Measurements from ENCODE around the gene TM9SF1. TPM values are rescaled to one million over a fixed set of nuclear protein-coding genes. Genes with fewer than 3 reads are reported as not detected.
A peak's percentile ranks its signal among the peaks of the same experiment; 100 is the strongest.

TM9SF1 gene
- polyA plus RNA-seq, 1 donor, result 18.8 TPM

DNA sequence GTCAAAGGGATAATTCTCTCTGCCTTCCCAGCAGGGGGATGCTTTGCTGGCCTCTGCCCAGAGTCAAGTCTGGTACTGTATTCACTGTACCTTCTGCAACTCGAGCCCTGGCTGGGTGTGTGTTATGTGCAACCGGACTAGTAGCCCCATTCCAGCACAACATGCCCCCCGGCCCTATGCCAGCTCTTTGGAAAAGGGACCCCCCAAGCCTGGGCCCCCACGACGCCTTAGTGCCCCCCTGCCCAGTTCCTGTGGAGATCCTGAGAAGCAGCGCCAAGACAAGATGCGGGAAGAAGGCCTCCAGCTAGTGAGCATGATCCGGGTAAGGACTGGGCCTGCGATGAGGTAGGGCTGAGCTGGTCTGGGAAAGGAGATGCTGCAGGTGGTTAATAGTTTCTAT is 44.7 kb downstream of the TM9SF1 start:
- no peak for DNase-seq (ENCODE audit: low read depth)

- no peak for DNase-seq (ENCODE audit: low read depth)
These were observed 45.2 kb downstream of the TM9SF1 start for GRCh38 chr14:24150061-24150460.

DNA sequence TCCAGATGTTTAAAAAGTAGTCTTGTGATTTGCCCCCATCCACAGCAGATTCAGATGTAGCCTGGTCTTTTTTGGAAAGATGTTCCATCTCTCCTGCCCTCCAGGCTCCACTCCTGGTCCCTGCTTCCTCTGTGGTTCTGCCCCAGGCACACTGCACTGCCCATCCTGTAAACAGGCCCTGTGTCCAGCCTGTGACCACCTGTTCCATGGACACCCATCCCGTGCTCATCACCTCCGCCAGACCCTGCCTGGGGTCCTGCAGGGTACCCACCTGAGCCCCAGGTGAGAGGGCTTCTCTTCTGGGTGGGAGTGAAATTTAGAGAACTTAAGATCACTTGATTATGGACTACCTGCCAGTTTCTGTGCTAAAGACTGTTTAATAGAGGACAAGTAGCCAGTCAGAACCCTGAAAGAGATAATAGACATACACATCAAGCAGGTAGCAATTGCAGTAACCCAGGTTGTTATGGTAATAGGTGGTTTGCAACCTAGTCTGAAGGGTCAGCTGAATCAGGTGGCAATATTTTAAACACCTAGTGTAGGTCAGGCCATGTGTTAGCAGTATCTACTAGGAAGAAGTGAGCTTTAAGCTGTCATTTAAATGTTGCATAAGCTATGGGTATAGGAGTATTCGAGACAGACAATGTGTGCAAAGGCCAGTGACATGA is 45.8 kb downstream of the TM9SF1 start:
- no peak for DNase-seq (ENCODE audit: low read depth)

DNA sequence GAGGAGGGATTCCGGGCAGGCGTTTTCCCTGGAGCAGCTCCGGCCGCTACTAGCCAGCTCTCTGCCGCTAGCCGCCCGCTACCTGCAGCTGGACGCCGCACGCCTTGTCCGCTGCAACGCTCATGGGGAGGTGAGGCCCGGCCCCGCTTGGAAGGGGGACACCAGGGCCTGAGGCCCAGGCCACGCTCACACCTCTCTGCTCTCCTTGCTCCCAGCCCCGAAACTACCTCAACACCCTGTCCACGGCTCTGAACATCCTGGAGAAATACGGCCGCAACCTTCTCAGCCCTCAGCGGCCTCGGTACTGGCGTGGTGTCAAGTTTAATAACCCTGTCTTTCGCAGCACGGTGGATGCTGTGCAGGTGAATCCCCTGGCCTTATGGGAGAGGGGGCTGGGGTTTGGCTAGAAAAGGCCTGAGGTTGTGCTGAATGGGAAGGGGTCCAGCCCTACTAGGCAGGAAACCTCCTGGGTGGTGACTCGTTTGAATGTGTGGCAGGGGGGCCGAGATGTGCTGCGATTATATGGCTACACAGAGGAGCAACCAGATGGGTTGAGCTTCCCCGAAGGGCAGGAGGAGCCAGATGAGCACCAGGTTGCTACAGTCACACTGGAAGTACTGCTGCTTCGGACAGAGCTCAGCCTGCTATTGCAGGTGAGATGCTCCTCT is 47.3 kb downstream of the TM9SF1 start:
- no peak for DNase-seq (ENCODE audit: low read depth)

- peak; percentile 97 for DNase-seq (ENCODE audit: low read depth)
These were observed 48.1 kb downstream of the TM9SF1 start, which contains the start of gene RNF31 for GRCh38 chr14:24146978-24147760. TSS of gene RNF31 (plus strand) at chr14:24147498. CDS start at chr14:24147699, 201 bp downstream.

- DNase-seq (ENCODE audit: low read depth), result peak; percentile 74
These were observed 48.7 kb downstream of the TM9SF1 start, which contains the start of gene PSME2 for GRCh38 chr14:24146453-24146977. TSS of gene PSME2 (minus strand) at chr14:24146610. CDS start at chr14:24146581, 29 bp downstream.

- DNase-seq (ENCODE audit: low read depth), result no peak
These were observed 49.4 kb downstream of the TM9SF1 start for GRCh38 chr14:24145690-24146452.

GRCh38 chr14:24145219-24145618 is 50.0 kb downstream of the TM9SF1 start:
- no peak for DNase-seq (ENCODE audit: low read depth)

GRCh38 chr14:24144451-24144850 is 50.8 kb downstream of the TM9SF1 start:
- no peak for DNase-seq (ENCODE audit: low read depth)

GRCh38 chr14:24143511-24143910 is 51.7 kb downstream of the TM9SF1 start:
- DNase-seq (ENCODE audit: low read depth), result no peak

DNA sequence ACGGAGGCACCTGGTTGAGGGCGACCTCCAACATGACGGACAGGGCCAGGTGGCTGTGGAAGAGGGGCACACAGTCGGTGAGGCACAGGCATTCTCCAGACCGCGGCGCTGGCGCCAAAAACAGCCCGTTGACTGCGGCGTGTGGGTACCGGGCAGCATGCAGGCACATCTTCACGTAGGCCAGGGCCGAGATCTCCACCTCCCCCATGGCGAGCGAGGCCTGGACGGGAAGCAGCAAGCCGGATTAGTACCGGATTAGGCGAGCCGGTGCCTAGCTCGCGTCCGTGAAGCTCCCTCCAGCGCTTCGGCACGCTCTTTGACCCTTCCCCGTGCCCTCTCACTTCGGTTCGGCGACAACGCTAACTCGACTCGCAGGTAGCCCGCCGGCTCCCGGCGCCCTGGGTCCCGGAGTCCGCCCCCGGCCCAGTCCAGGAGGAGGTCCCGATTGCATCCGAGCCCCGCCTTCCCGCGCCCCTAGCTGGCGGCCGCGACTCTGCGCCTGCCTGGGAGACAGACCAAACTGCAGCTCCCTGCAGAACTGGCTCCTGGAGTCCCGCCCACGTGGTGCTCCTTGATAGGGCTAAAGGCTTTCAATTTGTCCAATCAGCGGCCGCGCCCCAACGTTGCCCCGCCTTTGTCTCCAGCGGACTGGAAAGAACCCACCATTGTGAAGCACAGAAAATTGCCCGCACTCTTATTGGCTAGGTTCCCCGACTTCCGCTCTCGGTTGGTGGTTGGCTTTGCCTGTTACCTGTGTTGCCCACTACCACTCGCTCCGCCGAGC is 54.0 kb downstream of the TM9SF1 start, which contains the start of gene EMC9:
EMC9 (minus strand) TSS at position 495 of the 784 bp plus-strand sequence; CDS start at position 208, 287 bp downstream.
- DNase-seq (ENCODE audit: low read depth), result peak; percentile 97

DNA sequence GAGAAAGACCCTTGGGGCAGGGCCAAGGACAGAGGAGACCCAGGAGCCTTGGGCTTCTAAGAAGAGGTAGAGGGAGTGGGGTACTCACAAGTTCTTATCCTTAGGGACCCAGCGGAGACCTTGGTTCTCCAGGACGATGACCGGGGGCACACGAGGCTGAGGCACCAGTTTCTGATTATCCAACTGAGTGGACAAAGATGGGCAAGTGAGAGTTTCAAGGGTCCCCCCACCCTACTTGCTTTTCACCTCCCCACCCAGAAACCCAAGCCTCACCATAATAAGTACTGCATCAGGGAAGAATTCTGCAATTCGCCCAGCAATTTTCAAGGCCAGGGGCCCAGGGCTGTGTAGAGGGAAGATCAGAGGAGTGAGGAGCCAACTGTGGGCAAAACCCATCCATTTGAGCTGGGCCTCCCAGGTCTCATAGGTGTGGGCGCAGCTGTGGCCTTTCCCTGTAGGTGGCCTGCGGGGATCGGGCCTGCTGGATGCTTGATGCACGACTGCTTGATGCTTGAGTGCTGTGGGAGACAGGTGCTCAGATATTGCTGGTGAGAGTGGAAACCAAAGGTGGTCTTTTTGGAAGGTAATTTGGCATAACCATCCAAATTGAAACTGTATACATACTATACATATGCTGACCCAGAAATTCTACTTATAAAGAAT is 55.8 kb downstream of the TM9SF1 start:
- no peak for DNase-seq (ENCODE audit: low read depth)

Other genes with a start within 250 kb of the TM9SF1 start
- gene DHRS4, start 241.7 kb downstream of the TM9SF1 start, polyA plus RNA-seq (ENCODE audit: insufficient read length), result 20.9 TPM
- 9.2 TPM for gene DHRS4L2, start 206.5 kb downstream of the TM9SF1 start, polyA plus RNA-seq (ENCODE audit: insufficient read length)
- gene CARMIL3, start 143.4 kb downstream of the TM9SF1 start, polyA plus RNA-seq (ENCODE audit: insufficient read length), result 0.18 TPM
- not detected for gene CPNE6, start 123.9 kb downstream of the TM9SF1 start, polyA plus RNA-seq (ENCODE audit: insufficient read length)
- gene PCK2, start 101.1 kb downstream of the TM9SF1 start, polyA plus RNA-seq (ENCODE audit: insufficient read length), result 3.6 TPM
- gene DCAF11, start 80.7 kb downstream of the TM9SF1 start, polyA plus RNA-seq (ENCODE audit: insufficient read length), result 45.7 TPM
- 1.8 TPM for gene NRL, start 80.5 kb downstream of the TM9SF1 start, polyA plus RNA-seq (ENCODE audit: insufficient read length)
- 164 TPM for gene FITM1, start 64.8 kb downstream of the TM9SF1 start, polyA plus RNA-seq (ENCODE audit: insufficient read length)
- 110 TPM for gene PSME1, start 59.2 kb downstream of the TM9SF1 start, polyA plus RNA-seq (ENCODE audit: insufficient read length)
- gene EMC9, start 53.9 kb downstream of the TM9SF1 start, polyA plus RNA-seq (ENCODE audit: insufficient read length), result 32.1 TPM
- 74.3 TPM for gene PSME2, start 48.8 kb downstream of the TM9SF1 start, polyA plus RNA-seq (ENCODE audit: insufficient read length)
- 32.6 TPM for gene RNF31, start 47.9 kb downstream of the TM9SF1 start, polyA plus RNA-seq (ENCODE audit: insufficient read length)
- 25.1 TPM for gene IRF9, start 34.2 kb downstream of the TM9SF1 start, polyA plus RNA-seq (ENCODE audit: insufficient read length)
- 8.2 TPM for gene REC8, start 23.4 kb downstream of the TM9SF1 start, polyA plus RNA-seq (ENCODE audit: insufficient read length)
- 26.4 TPM for gene IPO4, start 6.6 kb downstream of the TM9SF1 start, polyA plus RNA-seq (ENCODE audit: insufficient read length)
- gene TSSK4, start 10.3 kb upstream of the TM9SF1 start, polyA plus RNA-seq (ENCODE audit: insufficient read length), result 5.0 TPM
- gene CHMP4A, start 18.0 kb upstream of the TM9SF1 start, polyA plus RNA-seq (ENCODE audit: insufficient read length), result 40.0 TPM
- 5.5 TPM for gene MDP1, start 20.6 kb upstream of the TM9SF1 start, polyA plus RNA-seq (ENCODE audit: insufficient read length)
- 188 TPM for gene NEDD8, start 36.9 kb upstream of the TM9SF1 start, polyA plus RNA-seq (ENCODE audit: insufficient read length)
- gene GMPR2, start 37.5 kb upstream of the TM9SF1 start, polyA plus RNA-seq (ENCODE audit: insufficient read length), result 53.3 TPM
- gene TINF2, start 47.2 kb upstream of the TM9SF1 start, polyA plus RNA-seq (ENCODE audit: insufficient read length), result 37.0 TPM
- gene TGM1, start 67.7 kb upstream of the TM9SF1 start, polyA plus RNA-seq (ENCODE audit: insufficient read length), result 0.86 TPM
- gene RABGGTA, start 76.2 kb upstream of the TM9SF1 start, polyA plus RNA-seq (ENCODE audit: insufficient read length), result 14.7 TPM
- gene DHRS1, start 104.3 kb upstream of the TM9SF1 start, polyA plus RNA-seq (ENCODE audit: insufficient read length), result 15.0 TPM
- 21.1 TPM for gene NOP9, start 104.4 kb upstream of the TM9SF1 start, polyA plus RNA-seq (ENCODE audit: insufficient read length)
- 8.2 TPM for gene CIDEB, start 112.5 kb upstream of the TM9SF1 start, polyA plus RNA-seq (ENCODE audit: insufficient read length)
- gene LTB4R2, start 114.7 kb upstream of the TM9SF1 start, polyA plus RNA-seq (ENCODE audit: insufficient read length), result 2.0 TPM
- gene LTB4R, start 116.1 kb upstream of the TM9SF1 start, polyA plus RNA-seq (ENCODE audit: insufficient read length), result 2.1 TPM
- 15.2 TPM for gene ADCY4, start 139.6 kb upstream of the TM9SF1 start, polyA plus RNA-seq (ENCODE audit: insufficient read length)
- 1.1 TPM for gene RIPK3, start 144.6 kb upstream of the TM9SF1 start, polyA plus RNA-seq (ENCODE audit: insufficient read length)
- gene NFATC4, start 172.7 kb upstream of the TM9SF1 start, polyA plus RNA-seq (ENCODE audit: insufficient read length), result 39.2 TPM
- 23.1 TPM for gene NYNRIN, start 203.6 kb upstream of the TM9SF1 start, polyA plus RNA-seq (ENCODE audit: insufficient read length)
- 2.4 TPM for gene CBLN3, start 234.2 kb upstream of the TM9SF1 start, polyA plus RNA-seq (ENCODE audit: insufficient read length)
- 38.1 TPM for gene KHNYN, start 234.5 kb upstream of the TM9SF1 start, polyA plus RNA-seq (ENCODE audit: insufficient read length)
- gene SDR39U1, start 247.3 kb upstream of the TM9SF1 start, polyA plus RNA-seq (ENCODE audit: insufficient read length), result 54.1 TPM

Measured in forelimb muscle (tissue), 1 donor.